B cell (primary cell): Measurements from ENCODE around the gene SELENOF.

Experiments
- CTCF ChIP-seq: fragments of 200-600 bp; IDR thresholded peaks from one replicate; pipeline ENCODE4 v1.8.0; 2022; ENCODE audit warnings: antibody characterized with exemption, mild to moderate bottlenecking
- EZH2 ChIP-seq: IDR thresholded peaks from 2 replicates; pipeline ENCODE4 v1.6.1; 2012; ENCODE audit warnings: borderline replicate concordance, low read depth, mild to moderate bottlenecking, moderate library complexity, low read length; ENCODE audit not compliant: insufficient read depth, poor library complexity, severe bottlenecking

DNA sequence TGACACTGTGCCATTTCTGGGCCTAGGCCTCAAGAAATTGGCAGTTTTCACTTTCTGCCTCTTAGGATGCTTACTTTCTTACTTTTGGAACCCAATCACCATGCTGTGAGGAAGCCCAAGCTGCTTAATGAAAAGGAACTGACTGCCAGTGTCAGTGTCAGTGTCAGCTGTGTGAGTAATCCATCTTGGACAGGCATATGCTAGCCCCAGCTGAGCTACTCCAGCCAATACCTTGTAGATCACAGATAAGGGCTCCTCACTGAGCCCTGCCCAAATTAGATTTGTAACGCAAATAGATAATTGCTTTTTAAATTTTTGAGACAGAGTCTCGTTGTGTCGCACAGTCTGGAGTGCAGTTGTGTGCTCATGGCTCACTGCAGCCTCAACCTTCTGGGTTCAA is 59.6 kb downstream of the SELENOF start:
- TF ChIP-seq EZH2 (no peak), CTCF (no peak)
